Measurements from ENCODE around the gene EFL1. TPM values are rescaled to one million over a fixed set of nuclear protein-coding genes. Genes with fewer than 3 reads are reported as not detected.
A peak's percentile ranks its signal among the peaks of the same experiment; 100 is the strongest.
"Not testable (repeated sequence)": the region's sequence is repeated elsewhere in the genome, so short reads cannot be mapped to it uniquely, and the experiment has no call there.

EFL1 gene
- total RNA-seq, 1 experiment from 2014 or later: 44.7 TPM

DNA sequence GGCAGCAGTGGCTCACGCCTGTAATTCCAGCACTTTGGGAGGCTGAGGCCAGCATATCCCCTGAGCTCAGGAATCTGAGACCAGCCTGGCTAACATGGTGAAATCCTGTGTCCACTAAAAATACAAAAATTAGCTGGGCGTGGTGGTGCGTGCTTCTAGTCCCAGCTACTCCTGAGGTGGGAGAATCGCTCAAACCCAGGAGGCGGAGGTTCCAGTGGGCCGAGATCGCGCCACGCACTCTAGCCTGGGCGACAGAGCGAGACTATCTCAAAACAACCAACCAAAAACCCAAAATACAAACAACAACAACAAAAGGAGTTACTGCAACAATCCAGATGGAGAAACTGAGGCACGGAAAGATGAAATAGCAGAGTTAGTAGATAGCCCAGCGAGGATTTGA, 35.5 kb upstream of the EFL1 start:
- no peak for DNase-seq (ENCODE audit: unreplicated experiment)
- ChIA-PET CTCF (no interaction called here), POLR2A (no interaction called here)
- H3K36me3 Mint-ChIP-seq (ENCODE audit: insufficient read depth, unreplicated experiment): no peaks in the 10 kb centered on the region
- intact Hi-C loops (cut with micrococcal nuclease): no loop called here
- no peaks in the 10 kb centered on the region for H3K9me3 Mint-ChIP-seq (ENCODE audit: unreplicated experiment)
- no TSS peak for BruUV-seq (replicated peaks)
- H3K27me3 Mint-ChIP-seq (ENCODE audit: insufficient read depth, unreplicated experiment): no peaks in the 10 kb centered on the region
- peaks cover 15% of the 10 kb centered on the region for H3K4me1 Mint-ChIP-seq (ENCODE audit: insufficient read depth, unreplicated experiment)
- no peak overlapping the region for H3K4me3 Mint-ChIP-seq (ENCODE audit: unreplicated experiment)
- TF ChIP-seq, protein P1, sequence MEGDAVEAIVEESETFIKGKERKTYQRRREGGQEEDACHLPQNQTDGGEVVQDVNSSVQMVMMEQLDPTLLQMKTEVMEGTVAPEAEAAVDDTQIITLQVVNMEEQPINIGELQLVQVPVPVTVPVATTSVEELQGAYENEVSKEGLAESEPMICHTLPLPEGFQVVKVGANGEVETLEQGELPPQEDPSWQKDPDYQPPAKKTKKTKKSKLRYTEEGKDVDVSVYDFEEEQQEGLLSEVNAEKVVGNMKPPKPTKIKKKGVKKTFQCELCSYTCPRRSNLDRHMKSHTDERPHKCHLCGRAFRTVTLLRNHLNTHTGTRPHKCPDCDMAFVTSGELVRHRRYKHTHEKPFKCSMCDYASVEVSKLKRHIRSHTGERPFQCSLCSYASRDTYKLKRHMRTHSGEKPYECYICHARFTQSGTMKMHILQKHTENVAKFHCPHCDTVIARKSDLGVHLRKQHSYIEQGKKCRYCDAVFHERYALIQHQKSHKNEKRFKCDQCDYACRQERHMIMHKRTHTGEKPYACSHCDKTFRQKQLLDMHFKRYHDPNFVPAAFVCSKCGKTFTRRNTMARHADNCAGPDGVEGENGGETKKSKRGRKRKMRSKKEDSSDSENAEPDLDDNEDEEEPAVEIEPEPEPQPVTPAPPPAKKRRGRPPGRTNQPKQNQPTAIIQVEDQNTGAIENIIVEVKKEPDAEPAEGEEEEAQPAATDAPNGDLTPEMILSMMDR (IDR thresholded peaks at IDR 0.05; ENCODE audit: unreplicated experiment): no peak
- peak overlapping the region; percentile 61 for H3K27ac Mint-ChIP-seq (ENCODE audit: low read depth, unreplicated experiment)

DNA sequence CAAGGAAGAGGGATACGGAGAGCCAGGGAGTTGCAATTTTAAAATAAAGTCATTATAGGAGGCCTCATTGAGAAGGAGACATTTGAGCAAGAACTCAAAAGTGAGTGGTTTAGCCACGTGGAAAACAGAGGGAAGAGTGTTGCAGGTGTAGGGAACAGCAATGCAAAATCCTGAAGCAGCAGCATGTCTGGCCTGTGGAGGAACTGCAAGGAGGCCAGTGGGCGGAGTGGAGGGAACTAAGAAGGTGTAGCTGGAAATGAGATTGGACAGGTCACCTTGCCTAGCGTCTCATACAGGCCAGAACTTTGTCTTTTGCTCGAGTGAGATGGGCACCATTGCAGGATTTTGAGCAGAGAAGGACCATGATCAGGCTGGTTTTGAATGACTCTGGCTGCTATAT, 35.0 kb upstream of the EFL1 start:
- CTCF ChIA-PET: no interaction called here

DNA sequence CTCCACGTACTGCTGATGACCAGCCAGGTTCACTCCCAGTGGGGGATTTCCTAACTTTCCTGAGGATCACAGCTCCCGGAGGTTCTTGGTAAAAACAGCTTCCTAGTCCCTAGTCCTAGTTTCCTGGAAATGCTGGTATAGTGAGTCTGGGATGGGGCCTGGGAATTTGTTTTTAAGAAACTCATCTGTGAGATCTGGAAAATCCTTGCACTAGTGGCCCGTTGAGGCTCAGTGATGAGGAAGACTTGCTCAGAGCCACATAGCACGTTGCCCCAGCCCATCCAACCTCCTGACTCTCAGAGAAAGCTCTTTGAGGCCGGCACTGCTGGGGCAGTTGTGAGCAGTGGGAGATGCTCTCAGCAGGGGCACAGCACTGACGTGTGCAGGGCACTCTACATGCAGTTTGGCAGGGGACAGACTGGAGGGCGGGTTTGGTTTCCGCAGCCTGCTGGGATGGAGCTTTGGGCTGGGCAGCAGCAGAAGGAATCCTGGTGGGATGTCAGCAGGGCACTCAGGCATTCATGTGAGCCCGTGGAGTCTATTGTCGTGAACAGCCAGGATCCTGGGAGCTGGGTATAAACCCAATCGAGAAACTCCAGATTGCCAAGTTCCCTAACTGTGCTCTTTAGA, 31.6 kb upstream of the EFL1 start:
- H3K4me3 Mint-ChIP-seq (ENCODE audit: unreplicated experiment): no peak overlapping the region
- H3K36me3 Mint-ChIP-seq (ENCODE audit: insufficient read depth, unreplicated experiment): no peaks in the 10 kb centered on the region
- POLR2A ChIA-PET: no interaction called here
- no peak for DNase-seq (ENCODE audit: unreplicated experiment)
- TF ChIP-seq, protein P1 (IDR thresholded peaks at IDR 0.05; ENCODE audit: unreplicated experiment): no peak
- CTCF ChIA-PET: interaction anchor here (0.8 kb wide), 1 partner anchor 10 kb away, joined by 4 read pairs; no protein-coding TSS in a partner anchor
- no peaks in the 10 kb centered on the region for H3K27me3 Mint-ChIP-seq (ENCODE audit: insufficient read depth, unreplicated experiment)
- intact Hi-C loops (cut with micrococcal nuclease): no loop called here
- no TSS peak for BruUV-seq (replicated peaks)
- H3K4me1 Mint-ChIP-seq (ENCODE audit: insufficient read depth, unreplicated experiment): no peaks in the 10 kb centered on the region
- H3K9me3 Mint-ChIP-seq (ENCODE audit: unreplicated experiment): no peaks in the 10 kb centered on the region
- H3K27ac Mint-ChIP-seq (ENCODE audit: low read depth, unreplicated experiment): no peak overlapping the region

More for the DNA sequence above, 35.0 kb upstream of the EFL1 start:
- Mint-ChIP-seq H3K4me3 (ENCODE audit: unreplicated experiment) (no peak overlapping the region), H3K27me3 (ENCODE audit: insufficient read depth, unreplicated experiment) (no peaks in the 10 kb centered on the region), H3K9me3 (ENCODE audit: unreplicated experiment) (no peaks in the 10 kb centered on the region), H3K27ac (ENCODE audit: low read depth, unreplicated experiment) (peak overlapping the region; percentile 61), H3K4me1 (ENCODE audit: insufficient read depth, unreplicated experiment) (peaks cover 15% of the 10 kb centered on the region), H3K36me3 (ENCODE audit: insufficient read depth, unreplicated experiment) (no peaks in the 10 kb centered on the region)
- DNase-seq (ENCODE audit: unreplicated experiment): no peak
- intact Hi-C loops (cut with micrococcal nuclease): no loop called here
- TF ChIP-seq, protein P1 (IDR thresholded peaks at IDR 0.05; ENCODE audit: unreplicated experiment): no peak
- POLR2A ChIA-PET: no interaction called here
- no TSS peak for BruUV-seq (replicated peaks)

DNA sequence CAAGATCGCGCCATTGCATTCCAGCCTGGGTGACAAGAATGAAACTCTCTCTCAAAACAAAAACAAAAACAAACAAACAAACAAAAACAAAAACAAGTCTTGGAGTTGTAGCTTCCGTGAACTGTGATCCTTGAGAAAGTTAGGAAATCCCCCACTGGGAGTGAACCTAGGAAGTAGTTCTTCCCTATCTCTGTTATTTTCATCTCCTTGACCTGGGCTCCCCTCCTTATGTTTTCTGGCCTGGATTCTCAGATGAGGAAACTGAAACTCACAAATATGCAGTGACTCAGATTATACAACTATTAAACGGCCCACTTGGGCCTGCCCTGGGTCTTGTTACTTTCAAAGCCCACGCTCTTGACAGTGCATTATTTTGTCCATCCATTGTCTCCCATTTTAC, 29.7 kb upstream of the EFL1 start:
- no peak overlapping the region for H3K4me3 Mint-ChIP-seq (ENCODE audit: unreplicated experiment)
- TF ChIP-seq, protein P1 (IDR thresholded peaks at IDR 0.05; ENCODE audit: unreplicated experiment): no peak
- ChIA-PET CTCF (no interaction called here), POLR2A (no interaction called here)
- no peaks in the 10 kb centered on the region for H3K4me1 Mint-ChIP-seq (ENCODE audit: insufficient read depth, unreplicated experiment)
- no peaks in the 10 kb centered on the region for H3K9me3 Mint-ChIP-seq (ENCODE audit: unreplicated experiment)
- no peaks in the 10 kb centered on the region for H3K27me3 Mint-ChIP-seq (ENCODE audit: insufficient read depth, unreplicated experiment)
- BruUV-seq (replicated peaks): no TSS peak
- no peak overlapping the region for H3K27ac Mint-ChIP-seq (ENCODE audit: low read depth, unreplicated experiment)
- intact Hi-C loops (cut with micrococcal nuclease): no loop called here
- no peaks in the 10 kb centered on the region for H3K36me3 Mint-ChIP-seq (ENCODE audit: insufficient read depth, unreplicated experiment)
- DNase-seq (ENCODE audit: unreplicated experiment): peak; percentile 4

DNA sequence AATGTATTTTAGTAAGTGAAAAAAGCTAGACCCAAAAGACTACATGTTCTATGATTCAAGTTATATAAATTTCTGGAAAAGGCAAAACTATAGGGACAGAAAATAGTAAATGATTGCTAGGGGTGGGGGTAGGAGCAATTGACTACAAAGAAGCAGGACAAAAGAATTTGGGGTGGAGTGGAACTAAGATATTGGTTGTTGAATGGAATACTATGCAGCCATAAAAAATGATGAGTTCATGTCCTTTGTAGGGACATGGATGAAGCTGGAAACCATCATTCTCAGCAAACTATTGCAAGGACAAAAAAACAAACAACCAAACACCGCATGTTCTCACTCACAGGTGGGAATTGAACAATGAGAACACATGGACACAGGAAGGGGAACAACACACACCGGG, 25.7 kb upstream of the EFL1 start:
- intact Hi-C loops (cut with micrococcal nuclease); DNase-seq (ENCODE audit: unreplicated experiment); H3K4me3 Mint-ChIP-seq (ENCODE audit: unreplicated experiment); POLR2A ChIA-PET; BruUV-seq (replicated peaks); H3K27ac Mint-ChIP-seq (ENCODE audit: low read depth, unreplicated experiment); H3K27me3 Mint-ChIP-seq (ENCODE audit: insufficient read depth, unreplicated experiment); H3K36me3 Mint-ChIP-seq (ENCODE audit: insufficient read depth, unreplicated experiment); H3K9me3 Mint-ChIP-seq (ENCODE audit: unreplicated experiment); H3K4me1 Mint-ChIP-seq (ENCODE audit: insufficient read depth, unreplicated experiment): not testable (repeated sequence)
- CTCF ChIA-PET: interaction anchor here (0.7 to 1.5 kb wide), 2 partner anchors 8 to 350 kb away, joined by 3 to 4 read pairs; no protein-coding TSS in a partner anchor

DNA sequence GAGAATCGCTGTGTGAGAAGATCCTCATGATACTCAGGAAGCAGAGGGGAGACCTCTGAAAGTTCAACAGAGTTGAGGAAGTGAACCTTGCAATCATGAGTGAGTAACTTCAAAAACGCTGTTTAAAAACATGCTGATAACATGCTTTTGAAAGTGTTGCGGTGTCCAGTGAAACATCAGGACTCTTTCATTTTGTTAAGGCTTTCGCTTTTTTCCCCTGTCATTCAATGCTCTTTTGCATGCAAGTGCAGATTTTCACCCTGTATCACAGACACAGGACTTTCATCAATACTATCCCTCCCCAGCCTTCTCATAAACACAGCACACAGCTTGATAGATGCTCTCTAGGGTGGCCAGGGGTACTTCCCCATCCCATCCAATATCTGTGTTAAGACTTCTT, 23.9 kb upstream of the EFL1 start:
- H3K4me1 Mint-ChIP-seq (ENCODE audit: insufficient read depth, unreplicated experiment); DNase-seq (ENCODE audit: unreplicated experiment); BruUV-seq (replicated peaks); H3K36me3 Mint-ChIP-seq (ENCODE audit: insufficient read depth, unreplicated experiment); H3K9me3 Mint-ChIP-seq (ENCODE audit: unreplicated experiment); CTCF ChIA-PET; H3K27me3 Mint-ChIP-seq (ENCODE audit: insufficient read depth, unreplicated experiment); H3K27ac Mint-ChIP-seq (ENCODE audit: low read depth, unreplicated experiment); intact Hi-C loops (cut with micrococcal nuclease); H3K4me3 Mint-ChIP-seq (ENCODE audit: unreplicated experiment): not testable (repeated sequence)
- POLR2A ChIA-PET: interaction anchor here (0.7 kb wide), 1 partner anchor 749 kb away, joined by 3 read pairs; no protein-coding TSS in a partner anchor
